ENCODE measurements around the gene PQBP1.
A peak's percentile ranks its signal among the peaks of the same experiment; 100 is the strongest.

Gene PQBP1

DNA sequence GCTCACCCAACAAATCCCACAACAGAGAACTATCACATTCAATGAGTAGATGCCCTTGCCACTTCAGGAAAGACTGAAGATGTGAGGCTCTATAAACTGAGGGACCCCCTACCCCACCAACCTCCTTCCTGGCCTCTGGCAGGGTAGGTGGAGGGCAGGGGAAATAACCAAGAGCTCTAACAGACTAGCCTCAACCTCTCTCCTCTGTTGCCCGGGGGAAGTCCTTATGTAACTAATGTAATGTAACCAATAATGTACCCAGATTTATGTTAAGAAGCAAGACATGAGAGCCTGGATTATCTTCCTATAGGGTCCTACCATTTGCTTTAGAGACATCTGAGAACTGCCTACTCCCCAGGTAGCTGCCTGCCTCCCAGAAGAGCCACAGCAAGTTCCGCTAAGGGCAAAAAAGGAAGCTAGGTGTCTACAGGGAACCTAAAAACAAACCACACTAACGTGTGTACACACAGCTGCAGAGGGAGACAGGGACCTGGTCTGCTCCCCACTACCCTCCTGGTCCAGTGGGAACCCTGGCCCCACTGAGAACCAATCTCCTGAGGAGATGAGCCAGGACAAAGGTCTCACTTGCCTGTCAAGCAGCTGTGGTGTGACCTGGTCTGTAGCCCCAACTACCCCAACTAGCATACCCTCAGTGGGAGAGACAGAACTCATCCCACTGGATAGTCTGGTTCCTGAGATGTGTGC is 41.9 kb downstream of the PQBP1 start:
- no peak for TF ChIP-seq CTCF (IDR thresholded peaks at IDR 0.05; ENCODE audit: low read depth, low read length, missing control alignments)
- in situ Hi-C loops (cut with HindIII; ENCODE audit: low sequenced_read_pairs) = no loop called here
- H3K4me3 ChIP-seq (ENCODE audit: low read depth, low read length) = no peak overlapping the region
- no peak for DNase-seq (ENCODE audit: low read depth)

GRCh38 chrX:48940404-48940955 is 42.8 kb downstream of the PQBP1 start:
- in situ Hi-C loops (cut with HindIII; ENCODE audit: low sequenced_read_pairs) = no loop called here
- TF ChIP-seq CTCF (IDR thresholded peaks at IDR 0.05; ENCODE audit: low read depth, low read length, missing control alignments) = no peak
- no peak overlapping the region for H3K4me3 ChIP-seq (ENCODE audit: low read depth, low read length)
- DNase-seq (ENCODE audit: low read depth) = no peak

GRCh38 chrX:48942895-48943294 is 45.2 kb downstream of the PQBP1 start:
- in situ Hi-C loops (cut with HindIII; ENCODE audit: low sequenced_read_pairs) = no loop called here
- DNase-seq (ENCODE audit: low read depth) = no peak
- H3K4me3 ChIP-seq (ENCODE audit: low read depth, low read length) = no peak overlapping the region
- TF ChIP-seq CTCF (IDR thresholded peaks at IDR 0.05; ENCODE audit: low read depth, low read length, missing control alignments) = no peak

- H3K4me3 ChIP-seq (ENCODE audit: low read depth, low read length) = no peak overlapping the region
- in situ Hi-C loops (cut with HindIII; ENCODE audit: low sequenced_read_pairs) = no loop called here
- no peak for DNase-seq (ENCODE audit: low read depth)
- peak; percentile 84 for TF ChIP-seq CTCF (IDR thresholded peaks at IDR 0.05; ENCODE audit: low read depth, low read length, missing control alignments)
Observed at GRCh38 chrX:48945517-48946348, 48.0 kb downstream of the PQBP1 start.

DNA sequence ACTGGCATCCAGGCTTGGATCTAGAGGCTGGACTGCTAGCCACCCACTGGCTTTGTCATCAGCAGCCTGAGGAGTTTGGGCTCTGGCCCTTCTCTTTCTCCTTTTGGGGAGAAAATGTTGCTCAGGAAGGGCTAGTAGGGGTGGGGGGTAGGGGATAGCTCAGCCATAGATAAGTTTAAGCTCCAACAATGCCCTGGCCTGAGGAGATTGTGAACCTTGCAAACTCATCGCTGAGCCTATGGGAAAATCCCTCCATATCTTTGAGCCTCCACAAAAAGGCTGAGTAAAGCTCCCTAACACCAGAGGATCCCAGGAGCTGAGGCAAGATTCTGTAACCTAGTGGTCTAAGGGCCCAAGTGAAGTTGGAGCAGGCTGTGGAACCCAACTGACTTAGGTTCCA is 50.9 kb downstream of the PQBP1 start:
- no peak for DNase-seq (ENCODE audit: low read depth)
- in situ Hi-C loops (cut with HindIII; ENCODE audit: low sequenced_read_pairs) = no loop called here
- no peak overlapping the region for H3K4me3 ChIP-seq (ENCODE audit: low read depth, low read length)
- TF ChIP-seq CTCF (IDR thresholded peaks at IDR 0.05; ENCODE audit: low read depth, low read length, missing control alignments) = no peak

Measured in astrocyte of the cerebellum (primary cell).